PFSK-1 (cell line): Measurements from ENCODE around the gene HYAL4.

Experiments used
- POLR2AphosphoS5 ChIP-seq: IDR thresholded peaks from 2 replicates; pipeline ENCODE4 v1.6.1; 2012; ENCODE audit warnings: low read depth, mild to moderate bottlenecking, control low read depth, low read length, moderate library complexity
- TAF1 ChIP-seq: IDR thresholded peaks from 2 replicates; pipeline ENCODE4 v1.6.1; 2012; ENCODE audit warnings: low read length, control low read depth, borderline replicate concordance; ENCODE audit not compliant: insufficient read depth
- TF ChIP-seq, protein P1 (sequence below), 2 experiments: IDR thresholded peaks; 2 replicates each; pipeline versions ENCODE4 v1.6.1 to v1.8.0; 2011 to 2012; ENCODE audit warnings: low read depth in 2 of 2, low read length in 2 of 2, control low read depth in 1 of 2, inconsistent platforms in 1 of 2, mild to moderate bottlenecking in 1 of 2, moderate library complexity in 1 of 2; ENCODE audit not compliant: insufficient read depth in 1 of 2

DNA sequence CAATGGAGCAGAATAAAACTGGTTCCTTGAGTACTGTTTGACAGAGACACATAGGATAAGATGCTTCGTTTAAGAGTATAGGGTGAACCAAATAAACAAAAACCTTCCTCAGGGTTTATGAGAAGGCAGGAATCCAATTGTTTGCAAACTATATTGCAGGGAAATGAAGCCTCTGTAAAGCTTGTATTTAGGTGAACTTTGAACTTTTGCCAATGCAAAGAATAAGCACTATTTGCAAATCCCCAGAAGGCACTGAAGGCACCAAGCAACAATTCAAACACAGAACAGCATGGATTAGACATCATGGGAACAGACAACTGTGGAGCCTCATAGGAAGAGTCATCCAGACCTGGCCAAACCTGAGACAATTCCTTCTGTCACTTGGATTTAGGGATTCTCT, 49.1 kb upstream of the HYAL4 start:
- TF ChIP-seq, protein P1, sequence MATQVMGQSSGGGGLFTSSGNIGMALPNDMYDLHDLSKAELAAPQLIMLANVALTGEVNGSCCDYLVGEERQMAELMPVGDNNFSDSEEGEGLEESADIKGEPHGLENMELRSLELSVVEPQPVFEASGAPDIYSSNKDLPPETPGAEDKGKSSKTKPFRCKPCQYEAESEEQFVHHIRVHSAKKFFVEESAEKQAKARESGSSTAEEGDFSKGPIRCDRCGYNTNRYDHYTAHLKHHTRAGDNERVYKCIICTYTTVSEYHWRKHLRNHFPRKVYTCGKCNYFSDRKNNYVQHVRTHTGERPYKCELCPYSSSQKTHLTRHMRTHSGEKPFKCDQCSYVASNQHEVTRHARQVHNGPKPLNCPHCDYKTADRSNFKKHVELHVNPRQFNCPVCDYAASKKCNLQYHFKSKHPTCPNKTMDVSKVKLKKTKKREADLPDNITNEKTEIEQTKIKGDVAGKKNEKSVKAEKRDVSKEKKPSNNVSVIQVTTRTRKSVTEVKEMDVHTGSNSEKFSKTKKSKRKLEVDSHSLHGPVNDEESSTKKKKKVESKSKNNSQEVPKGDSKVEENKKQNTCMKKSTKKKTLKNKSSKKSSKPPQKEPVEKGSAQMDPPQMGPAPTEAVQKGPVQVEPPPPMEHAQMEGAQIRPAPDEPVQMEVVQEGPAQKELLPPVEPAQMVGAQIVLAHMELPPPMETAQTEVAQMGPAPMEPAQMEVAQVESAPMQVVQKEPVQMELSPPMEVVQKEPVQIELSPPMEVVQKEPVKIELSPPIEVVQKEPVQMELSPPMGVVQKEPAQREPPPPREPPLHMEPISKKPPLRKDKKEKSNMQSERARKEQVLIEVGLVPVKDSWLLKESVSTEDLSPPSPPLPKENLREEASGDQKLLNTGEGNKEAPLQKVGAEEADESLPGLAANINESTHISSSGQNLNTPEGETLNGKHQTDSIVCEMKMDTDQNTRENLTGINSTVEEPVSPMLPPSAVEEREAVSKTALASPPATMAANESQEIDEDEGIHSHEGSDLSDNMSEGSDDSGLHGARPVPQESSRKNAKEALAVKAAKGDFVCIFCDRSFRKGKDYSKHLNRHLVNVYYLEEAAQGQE (IDR thresholded peaks at IDR 0.05; ENCODE audit: insufficient read depth in 1 of 2, low read depth in 2 of 2, low read length in 2 of 2): no peak
- TF ChIP-seq POLR2AphosphoS5 (no peak), TAF1 (no peak)
